ENCODE measurements around the gene ARHGEF10L.

The ARHGEF10L gene

DNA sequence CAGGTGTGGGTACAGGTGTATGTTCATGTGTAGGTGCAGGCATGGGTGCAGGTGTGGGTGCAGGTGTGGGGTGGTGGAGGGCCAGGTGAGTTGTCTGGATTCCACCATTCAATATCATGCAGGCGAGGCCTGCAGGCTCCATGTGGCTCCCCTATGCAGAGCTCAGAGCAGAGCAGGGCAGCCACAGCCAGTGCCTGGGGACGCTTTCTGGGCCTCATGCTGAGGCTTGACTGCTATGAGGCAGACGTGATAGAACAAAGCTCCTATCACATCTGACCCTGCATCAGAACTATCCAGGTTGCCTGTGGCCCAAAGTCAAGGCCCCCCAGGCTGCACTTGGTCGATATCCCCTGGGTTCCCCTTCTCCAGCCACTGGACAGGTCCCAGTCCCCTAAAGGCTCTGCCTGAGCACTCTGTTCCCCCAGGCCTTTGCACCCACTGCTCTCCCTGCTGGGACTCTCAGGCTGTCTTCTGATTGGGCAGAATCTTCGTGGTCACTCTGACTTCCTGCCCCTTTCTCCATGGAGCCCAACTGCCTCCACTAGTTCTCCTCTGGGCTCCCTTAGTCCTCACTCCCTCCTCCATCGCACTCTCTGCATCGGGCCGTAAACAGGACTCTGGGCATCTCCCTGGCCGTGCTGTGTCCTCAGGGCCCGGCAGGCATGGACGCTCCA is 137.0 kb downstream of the ARHGEF10L start:
- DNase-seq (ENCODE audit: low read depth): no peak

- no peak for DNase-seq (ENCODE audit: low read depth)
Measured at GRCh38 chr1:17678011-17678410, 138.5 kb downstream of the ARHGEF10L start.

DNA sequence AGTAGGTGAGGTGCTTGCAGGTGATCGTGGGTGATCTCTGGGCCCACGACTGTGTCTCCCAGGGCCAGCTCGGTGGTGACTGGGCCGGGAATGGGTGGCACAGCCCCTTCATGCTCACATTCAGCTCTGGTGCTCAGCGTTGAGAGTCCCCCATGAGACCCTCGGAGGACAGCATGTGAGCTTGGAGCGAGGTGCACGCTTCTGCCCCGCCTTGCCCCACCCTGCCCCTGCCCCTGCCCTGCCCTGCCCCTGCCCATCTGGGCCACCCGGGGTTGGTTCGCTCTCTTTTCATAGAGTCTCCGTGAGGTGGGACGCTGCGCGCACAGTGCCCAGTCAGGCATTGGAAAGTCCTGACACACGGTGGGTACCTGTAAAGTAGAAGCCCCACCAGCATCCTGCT is 140.4 kb downstream of the ARHGEF10L start:
- no peak for DNase-seq (ENCODE audit: low read depth)

- DNase-seq (ENCODE audit: low read depth): no peak
Measured at GRCh38 chr1:17680308-17680707, 140.8 kb downstream of the ARHGEF10L start.

- DNase-seq (ENCODE audit: low read depth): no peak
Measured at GRCh38 chr1:17682400-17682799, 142.9 kb downstream of the ARHGEF10L start.

DNA sequence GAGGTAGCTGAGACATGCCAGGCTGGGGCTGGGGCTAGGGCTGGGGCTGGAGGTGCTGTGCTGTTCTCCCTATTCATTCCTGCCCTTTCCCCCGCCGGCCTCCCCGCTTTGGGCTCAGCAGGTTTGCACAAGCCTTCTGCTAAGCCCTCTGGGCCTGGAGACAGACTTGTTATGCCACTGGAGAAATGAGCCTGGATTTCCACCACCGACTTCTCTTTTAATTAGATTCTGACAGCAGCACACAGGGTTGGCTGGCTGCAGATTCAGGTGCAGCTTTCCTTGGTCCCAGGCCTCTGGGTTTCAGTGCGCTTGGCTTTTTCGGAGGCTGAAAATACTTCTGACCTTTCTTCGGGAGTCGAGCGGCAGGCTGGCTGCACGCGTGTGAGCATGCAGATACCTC is 144.1 kb downstream of the ARHGEF10L start:
- no peak for DNase-seq (ENCODE audit: low read depth)

DNA sequence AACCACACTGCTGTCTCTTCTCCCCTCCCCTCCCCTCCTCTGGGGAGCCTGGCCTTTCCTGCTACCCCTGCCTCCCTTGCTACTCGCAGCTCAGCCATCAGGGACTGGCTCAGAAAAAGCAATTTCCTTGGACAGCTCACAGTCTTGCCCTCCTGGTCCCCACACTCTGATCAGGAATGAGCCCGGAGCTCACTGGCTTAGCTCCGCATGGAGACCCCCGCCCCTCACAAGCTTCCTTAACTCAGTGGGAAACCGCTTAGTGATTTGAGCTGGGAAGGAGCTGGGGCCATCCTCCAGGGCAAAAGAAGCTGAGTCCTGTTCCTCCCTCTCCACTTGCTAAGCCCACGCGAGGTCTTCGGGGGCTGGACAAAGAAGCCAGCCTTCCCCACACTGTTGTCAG is 145.3 kb downstream of the ARHGEF10L start:
- no peak for DNase-seq (ENCODE audit: low read depth)

DNA sequence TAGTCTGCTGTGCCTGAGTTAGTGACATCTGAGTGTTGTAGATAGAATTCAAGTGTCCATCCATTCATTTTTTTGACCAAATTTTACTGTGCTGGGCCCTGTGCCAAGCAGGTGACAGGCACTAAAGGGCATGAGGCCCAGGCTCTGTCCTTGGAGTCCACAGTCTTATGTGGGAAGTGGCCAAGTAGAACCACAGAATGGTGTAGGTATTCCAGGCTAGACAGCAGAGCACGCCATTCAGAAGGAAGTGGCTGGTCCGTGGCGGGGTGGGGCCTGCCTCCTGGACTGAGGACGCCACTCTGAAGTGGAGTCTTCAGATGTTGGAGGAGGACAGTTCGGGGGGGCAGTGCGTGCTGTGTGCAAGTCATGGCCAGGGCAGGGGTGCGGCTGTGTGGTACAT is 146.8 kb downstream of the ARHGEF10L start:
- no peak for DNase-seq (ENCODE audit: low read depth)

DNA sequence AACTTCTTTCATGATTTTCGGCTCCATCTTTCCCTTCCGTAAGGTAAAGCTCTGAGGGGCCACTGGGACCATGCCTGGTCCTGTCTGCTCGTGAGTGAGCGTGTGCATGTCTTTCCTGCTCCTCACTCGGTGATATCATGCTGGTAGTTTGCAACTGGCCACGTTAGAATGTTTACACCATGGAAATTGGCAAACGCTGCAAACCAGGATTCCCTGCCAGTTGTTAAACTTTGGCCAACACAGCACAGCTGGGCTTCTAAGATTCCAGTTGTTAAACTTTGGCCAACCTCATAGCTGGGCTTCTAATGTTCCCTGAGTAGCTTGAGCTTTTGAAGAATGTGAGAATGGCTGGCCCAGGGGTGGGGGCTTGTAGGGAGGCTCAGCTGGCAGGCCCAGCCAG is 147.6 kb downstream of the ARHGEF10L start:
- DNase-seq (ENCODE audit: low read depth): no peak

DNA sequence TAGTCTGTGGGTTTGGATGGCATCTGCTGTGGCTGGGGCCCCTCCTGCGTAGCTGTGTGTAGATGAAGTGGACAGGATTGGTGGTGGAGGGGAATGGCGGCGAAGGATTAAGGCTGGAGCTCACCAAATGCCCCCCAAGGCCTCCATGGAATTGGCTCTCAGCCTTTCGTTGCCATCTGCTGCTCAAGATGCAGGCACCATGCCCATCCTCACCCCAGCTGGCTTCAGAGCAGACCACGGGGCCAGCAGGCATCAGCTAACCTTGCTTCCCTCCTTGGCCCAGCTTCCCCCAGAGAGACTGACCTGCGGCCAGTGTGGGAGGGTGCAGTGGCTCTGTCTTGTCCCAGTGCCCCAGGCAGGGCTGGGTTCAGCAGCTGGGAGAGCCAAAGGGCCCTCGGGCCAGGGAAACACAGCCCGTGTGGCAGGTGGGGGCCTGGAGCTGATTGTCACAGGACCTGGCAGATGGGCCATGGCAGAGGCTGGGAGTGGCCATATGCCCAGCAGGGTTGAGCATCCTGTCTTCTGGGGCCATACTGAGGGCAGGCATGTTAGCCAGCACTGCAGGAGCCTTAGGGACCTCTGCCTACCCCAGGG is 148.8 kb downstream of the ARHGEF10L start:
- no peak for DNase-seq (ENCODE audit: low read depth)

GRCh38 chr1:17689011-17689410 is 149.5 kb downstream of the ARHGEF10L start:
- no peak for DNase-seq (ENCODE audit: low read depth)

DNA sequence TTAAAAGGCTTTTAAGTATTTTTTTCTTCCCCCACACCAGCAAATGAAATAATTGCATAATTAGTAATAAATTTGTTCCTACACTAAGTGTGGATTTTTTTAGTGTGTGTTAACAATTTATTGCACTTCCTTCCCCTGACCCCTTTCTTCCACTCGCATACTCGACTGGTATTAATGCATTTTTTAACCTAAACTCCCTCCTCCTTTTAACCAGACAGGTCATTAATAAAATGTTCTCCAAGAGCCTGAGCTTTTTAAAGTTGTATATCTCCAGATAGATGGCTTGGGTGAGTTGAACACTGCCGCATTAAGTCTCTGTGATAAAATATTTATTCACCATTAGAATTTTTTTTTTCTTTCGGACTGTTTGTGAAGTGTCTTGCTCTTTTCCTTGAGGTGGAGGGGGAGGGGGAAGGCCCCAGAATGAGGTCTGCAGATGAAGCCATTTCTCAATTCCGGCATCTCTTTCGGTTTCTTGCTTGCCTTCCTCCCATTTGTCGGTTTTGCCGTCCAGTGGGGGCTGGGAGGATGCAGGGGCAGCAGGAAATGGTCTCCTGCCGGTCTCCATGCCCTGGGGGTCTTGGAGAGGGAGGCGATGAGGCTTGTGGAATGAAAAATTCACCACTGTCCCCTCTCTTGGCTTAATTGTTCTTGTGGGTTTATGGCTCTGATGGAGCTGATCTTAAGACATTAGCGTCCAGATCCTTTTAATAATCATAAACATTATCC is 151.6 kb downstream of the ARHGEF10L start:
- DNase-seq (ENCODE audit: low read depth): no peak

- DNase-seq (ENCODE audit: low read depth): no peak
Measured at GRCh38 chr1:17692645-17693044, 153.1 kb downstream of the ARHGEF10L start.

GRCh38 chr1:17696417-17697301 is 157.2 kb downstream of the ARHGEF10L start:
- no peak for DNase-seq (ENCODE audit: low read depth)

DNA sequence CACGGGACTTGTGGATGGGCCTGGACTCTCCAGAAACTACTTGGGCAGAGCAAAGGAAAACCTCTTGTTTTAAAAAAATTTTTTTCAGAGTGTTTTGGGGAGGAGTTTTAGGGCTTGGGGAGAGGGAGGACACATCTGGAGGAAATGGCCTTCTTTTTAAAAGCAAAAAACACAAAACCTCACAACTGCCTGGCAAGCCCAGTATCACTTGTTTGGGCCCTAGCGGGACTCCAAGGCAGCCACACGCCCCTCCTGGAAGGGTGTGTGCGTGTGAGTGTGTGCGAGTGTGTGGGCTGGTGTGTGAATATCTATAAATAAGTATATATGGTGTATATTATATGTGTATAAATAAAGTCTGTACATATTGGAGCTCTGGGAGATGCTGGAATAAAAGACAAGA is 158.0 kb downstream of the ARHGEF10L start:
- no peak for DNase-seq (ENCODE audit: low read depth)

DNA sequence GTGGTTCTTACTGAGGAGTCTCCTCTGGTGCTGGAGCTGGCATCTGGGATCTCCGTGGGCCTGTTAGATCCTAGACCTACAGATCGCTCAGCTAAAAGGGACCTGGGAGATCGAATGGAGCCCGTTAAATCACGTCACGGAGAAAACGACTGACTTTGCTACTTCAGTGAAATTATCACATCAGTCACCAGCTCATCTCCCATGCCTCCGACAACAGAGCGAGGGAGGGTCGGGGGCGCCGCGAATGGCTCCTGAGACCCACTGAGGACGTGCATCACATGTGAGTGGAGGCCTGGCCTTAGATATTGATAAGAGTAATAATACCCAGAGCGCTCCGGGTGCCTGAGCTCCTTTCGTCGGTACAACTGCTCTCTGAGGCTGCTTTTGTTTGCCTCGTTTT is 160.1 kb downstream of the ARHGEF10L start:
- no peak for DNase-seq (ENCODE audit: low read depth)

GRCh38 chr1:17700945-17701810 is 161.7 kb downstream of the ARHGEF10L start:
- DNase-seq (ENCODE audit: low read depth): no peak

GRCh38 chr1:17704176-17704575 is 164.7 kb downstream of the ARHGEF10L start:
- no peak for DNase-seq (ENCODE audit: low read depth)

DNA sequence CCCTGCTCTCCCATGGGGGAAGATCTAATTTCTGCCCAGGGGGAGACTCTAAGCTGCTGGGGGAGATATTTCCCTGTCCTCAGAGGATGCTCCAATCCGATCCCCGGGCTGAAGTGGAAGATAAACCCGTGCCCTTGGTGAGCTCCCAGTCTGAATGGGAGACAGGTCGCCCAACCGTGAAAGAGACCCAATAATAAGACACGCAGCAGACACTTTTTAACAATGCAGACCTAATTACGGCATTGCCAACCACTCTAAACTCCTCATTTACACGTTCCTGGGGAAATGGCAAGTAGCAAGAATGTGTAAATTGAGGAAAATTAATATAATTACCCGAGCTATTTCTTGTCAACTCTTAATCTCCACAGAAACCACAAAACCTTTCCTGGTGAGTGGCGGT is 166.9 kb downstream of the ARHGEF10L start:
- DNase-seq (ENCODE audit: low read depth): no peak

GRCh38 chr1:17709981-17710380 is 170.5 kb downstream of the ARHGEF10L start:
- no peak for DNase-seq (ENCODE audit: low read depth)

DNA sequence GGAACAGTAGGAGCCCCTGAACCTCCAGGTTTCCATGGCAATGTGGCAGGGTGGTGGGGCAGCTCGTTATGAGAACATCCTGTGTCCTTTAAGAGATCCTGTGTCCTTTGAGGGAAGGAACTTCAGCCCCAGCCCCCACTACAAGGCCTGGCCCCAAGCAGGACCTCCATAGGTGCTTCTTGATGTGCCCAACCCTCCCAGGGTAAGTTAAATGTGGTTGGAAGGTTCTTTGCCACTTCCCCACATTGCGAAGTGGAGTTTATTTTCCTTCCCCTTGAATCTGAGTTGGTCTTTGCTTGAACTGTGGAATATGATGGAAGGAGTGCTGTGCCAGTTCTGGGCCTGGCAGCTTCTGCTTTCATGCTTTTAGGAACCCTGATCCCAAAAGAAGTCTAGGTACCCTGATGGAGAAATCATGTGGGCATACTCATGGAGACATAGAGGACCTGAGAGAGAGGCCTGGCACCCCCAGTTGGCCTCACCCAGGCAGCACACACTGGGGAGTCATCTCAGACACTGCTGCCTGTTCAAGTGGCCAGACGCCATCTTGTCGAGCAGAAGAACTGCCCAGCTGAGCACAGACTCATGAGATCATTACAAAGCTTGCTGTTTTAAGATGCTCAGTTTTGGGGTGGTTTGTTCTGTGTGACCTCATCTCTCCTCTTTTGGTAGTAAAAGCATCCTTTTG is 171.5 kb downstream of the ARHGEF10L start:
- DNase-seq (ENCODE audit: low read depth): no peak
